A549 (cell line): ENCODE results near the gene ZNF474.

Source experiments
- CEBPB ChIP-seq, 2 experiments: fragments of >200 bp in 1 of 2; sonication (Bioruptor Twin) in 1 of 2; formaldehyde crosslinking in 1 of 2; IDR thresholded peaks; 2 replicates each; pipeline ENCODE4 v1.6.1; 2012 to 2016
- HEYL ChIP-seq: fragments of 250-450 bp; sonication (Bioruptor Pico); IDR thresholded peaks from 2 replicates; pipeline ENCODE4 v1.8.0; 2021; ENCODE audit warnings: mild to moderate bottlenecking, moderate library complexity
- HOXB5 ChIP-seq: fragments of 250-450 bp; sonication (Bioruptor Pico); IDR thresholded peaks from 2 replicates; pipeline ENCODE4 v1.5.0; 2020; ENCODE audit warnings: mild to moderate bottlenecking, moderate library complexity
- JUN ChIP-seq, 2 experiments: fragments of >200 bp; sonication (Bioruptor Twin); formaldehyde crosslinking; IDR thresholded peaks; 2 replicates in 1 of 2; 3 replicates in 1 of 2; pipeline ENCODE4 v1.6.1; 2016 to 2017
- KDM1A ChIP-seq: fragments of 200-600 bp; sonication (generic); IDR thresholded peaks from 2 replicates; pipeline ENCODE4 v1.6.1; 2016; ENCODE audit warnings: low read depth, mild to moderate bottlenecking
- MAFK ChIP-seq: fragments of 450-650 bp; IDR thresholded peaks from 2 replicates; pipeline ENCODE4 v1.6.1; 2014; ENCODE audit not compliant: partially characterized antibody
- NR3C1 ChIP-seq: fragments of >200 bp; sonication (Bioruptor Twin); formaldehyde crosslinking; IDR thresholded peaks from 3 replicates; pipeline ENCODE4 v1.6.1; 2017
- POLR2A ChIP-seq: IDR thresholded peaks from 2 replicates; pipeline ENCODE4 v1.6.1; 2012; ENCODE audit warnings: mild to moderate bottlenecking, low read length
- RARB ChIP-seq: fragments of 250-450 bp; sonication (Bioruptor Pico); IDR thresholded peaks from 2 replicates; pipeline ENCODE4 v1.8.0; 2021; ENCODE audit warnings: mild to moderate bottlenecking, moderate library complexity
- RCOR1 ChIP-seq: fragments of 150-350 bp; IDR thresholded peaks from 2 replicates; pipeline ENCODE4 v1.6.1; 2014; ENCODE audit warnings: antibody characterized with exemption, low read length, low read depth
- SMC3 ChIP-seq: fragments of >200 bp; sonication (Bioruptor Twin); formaldehyde crosslinking; IDR thresholded peaks from 3 replicates; pipeline ENCODE4 v1.6.1; 2018; ENCODE audit warnings: inconsistent platforms
- TF ChIP-seq, protein P1 (sequence below): fragments of >200 bp; sonication (Bioruptor Twin); formaldehyde crosslinking; IDR thresholded peaks from 3 replicates; pipeline ENCODE4 v1.5.1; 2016
- TF ChIP-seq, protein P2 (sequence below): IDR thresholded peaks from 2 replicates; pipeline ENCODE4 v1.6.1; 2012

DNA sequence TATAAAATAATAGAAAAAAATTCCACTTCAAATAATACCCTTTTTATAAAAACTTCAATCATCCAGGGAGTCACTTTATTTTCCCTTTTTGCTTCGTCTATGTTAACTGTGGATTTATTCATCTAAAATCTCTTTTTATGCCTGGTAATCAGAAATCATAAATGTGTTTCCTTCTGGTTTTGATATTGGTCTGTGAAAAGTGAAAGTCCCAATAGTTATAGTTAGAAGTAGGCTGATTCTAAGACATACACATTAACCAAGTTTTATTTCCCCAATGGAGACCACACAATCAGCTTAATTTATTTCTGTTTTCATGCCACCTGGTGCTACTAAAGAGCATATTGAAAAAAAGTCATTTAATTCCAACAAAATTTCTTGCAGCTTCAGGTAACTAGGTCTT is 45.7 kb downstream of the ZNF474 start:
- TF ChIP-seq JUN (IDR thresholded peaks at IDR 0.05) (no peak), POLR2A (no peak), KDM1A (no peak), RCOR1 (no peak), HEYL (CRISPR knock-in tag) (no peak), MAFK (no peak), NR3C1 (no peak), SMC3 (no peak), RARB (CRISPR knock-in tag) (no peak), CEBPB (IDR thresholded peaks at IDR 0.05) (no peak), HOXB5 (CRISPR knock-in tag) (no peak)
- TF ChIP-seq, protein P1, sequence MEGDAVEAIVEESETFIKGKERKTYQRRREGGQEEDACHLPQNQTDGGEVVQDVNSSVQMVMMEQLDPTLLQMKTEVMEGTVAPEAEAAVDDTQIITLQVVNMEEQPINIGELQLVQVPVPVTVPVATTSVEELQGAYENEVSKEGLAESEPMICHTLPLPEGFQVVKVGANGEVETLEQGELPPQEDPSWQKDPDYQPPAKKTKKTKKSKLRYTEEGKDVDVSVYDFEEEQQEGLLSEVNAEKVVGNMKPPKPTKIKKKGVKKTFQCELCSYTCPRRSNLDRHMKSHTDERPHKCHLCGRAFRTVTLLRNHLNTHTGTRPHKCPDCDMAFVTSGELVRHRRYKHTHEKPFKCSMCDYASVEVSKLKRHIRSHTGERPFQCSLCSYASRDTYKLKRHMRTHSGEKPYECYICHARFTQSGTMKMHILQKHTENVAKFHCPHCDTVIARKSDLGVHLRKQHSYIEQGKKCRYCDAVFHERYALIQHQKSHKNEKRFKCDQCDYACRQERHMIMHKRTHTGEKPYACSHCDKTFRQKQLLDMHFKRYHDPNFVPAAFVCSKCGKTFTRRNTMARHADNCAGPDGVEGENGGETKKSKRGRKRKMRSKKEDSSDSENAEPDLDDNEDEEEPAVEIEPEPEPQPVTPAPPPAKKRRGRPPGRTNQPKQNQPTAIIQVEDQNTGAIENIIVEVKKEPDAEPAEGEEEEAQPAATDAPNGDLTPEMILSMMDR, result no peak
- TF ChIP-seq, protein P2, sequence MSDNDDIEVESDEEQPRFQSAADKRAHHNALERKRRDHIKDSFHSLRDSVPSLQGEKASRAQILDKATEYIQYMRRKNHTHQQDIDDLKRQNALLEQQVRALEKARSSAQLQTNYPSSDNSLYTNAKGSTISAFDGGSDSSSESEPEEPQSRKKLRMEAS, result no peak
